Neuronal stem cell (in vitro differentiated cells): Measurements from ENCODE around the gene KIF26B.
A peak's percentile ranks its signal among the peaks of the same experiment; 100 is the strongest.
"Not testable (repeated sequence)": the region's sequence is repeated elsewhere in the genome, so short reads cannot be mapped to it uniquely, and the experiment has no call there.

Experiments used
- DNase-seq: peaks from one replicate; pipeline ENCODE4 v3.0.0-alpha.2; 2013; ENCODE audit warnings: low spot score
- H2AFZ ChIP-seq: one replicate; pipeline ENCODE4 v1.6.1; 2013; ENCODE audit warnings: mild to moderate bottlenecking, low read length, inconsistent platforms
- H2AK5ac ChIP-seq: 2 replicates; pipeline ENCODE4 v1.6.1; 2013; ENCODE audit warnings: low read depth, mild to moderate bottlenecking, inconsistent platforms, low read length, moderate library complexity, mixed read lengths
- H2BK120ac ChIP-seq: 2 replicates; pipeline ENCODE4 v1.6.1; 2013; ENCODE audit warnings: low read depth, mild to moderate bottlenecking, inconsistent platforms, low read length, moderate library complexity, mixed read lengths
- H2BK12ac ChIP-seq: one replicate; pipeline ENCODE4 v1.6.1; 2013; ENCODE audit warnings: low read length, inconsistent platforms
- H2BK15ac ChIP-seq: 2 replicates; pipeline ENCODE4 v1.6.1; 2013; ENCODE audit warnings: mild to moderate bottlenecking, low read length, inconsistent platforms, mixed read lengths
- H2BK5ac ChIP-seq: one replicate; pipeline ENCODE4 v1.6.1; 2013; ENCODE audit warnings: inconsistent platforms, mild to moderate bottlenecking, low read length, moderate library complexity
- H3K14ac ChIP-seq: one replicate; pipeline ENCODE4 v1.6.1; 2013; ENCODE audit warnings: low read length, inconsistent platforms
- H3K18ac ChIP-seq: 2 replicates; pipeline ENCODE4 v1.6.1; 2013; ENCODE audit warnings: low read length, inconsistent platforms
- H3K23ac ChIP-seq: 2 replicates; pipeline ENCODE4 v1.6.1; 2013; ENCODE audit warnings: low read depth, mild to moderate bottlenecking, mixed read lengths, low read length, inconsistent platforms; ENCODE audit not compliant: poor library complexity
- H3K27ac ChIP-seq: replicated peaks from 3 replicates; pipeline ENCODE4 v1.5.1; 2013; ENCODE audit warnings: low read length, inconsistent platforms
- H3K27me3 ChIP-seq, 3 experiments: 2 replicates each; pipeline ENCODE4 v1.6.1; 2013; ENCODE audit warnings: low read length in 3 of 3, mild to moderate bottlenecking in 2 of 3, inconsistent platforms in 1 of 3, low read depth in 1 of 3, mixed read lengths in 1 of 3, moderate library complexity in 1 of 3; ENCODE audit not compliant: control insufficient read depth in 3 of 3, insufficient read depth in 3 of 3
- H3K36me3 ChIP-seq, 2 donors: replicated peaks in 1 of 2; 2 replicates each; pipeline ENCODE4 v1.6.1; 2013; ENCODE audit warnings: low read length in 2 of 2; ENCODE audit not compliant: control insufficient read depth in 2 of 2, insufficient read depth in 2 of 2
- H3K4ac ChIP-seq: 2 replicates; pipeline ENCODE4 v1.6.1; 2013; ENCODE audit warnings: inconsistent platforms, mild to moderate bottlenecking, low read length, moderate library complexity
- H3K4me1 ChIP-seq, 2 donors: 1 replicate in 1 of 2; 2 replicates in 1 of 2; pipeline ENCODE4 v1.6.1; 2013; ENCODE audit warnings: low read length in 2 of 2, low read depth in 1 of 2; ENCODE audit not compliant: control insufficient read depth in 2 of 2, insufficient read depth in 1 of 2
- H3K4me2 ChIP-seq: one replicate; pipeline ENCODE4 v1.6.1; 2013; ENCODE audit warnings: mild to moderate bottlenecking, low read length, inconsistent platforms; ENCODE audit not compliant: insufficient read depth, poor library complexity, severe bottlenecking
- H3K4me3 ChIP-seq, 2 donors: 2 replicates each; pipeline ENCODE4 v1.5.1; 2013; ENCODE audit warnings: low read length in 2 of 2, mild to moderate bottlenecking in 2 of 2, inconsistent platforms in 1 of 2, moderate library complexity in 1 of 2
- H3K79me1 ChIP-seq: one replicate; pipeline ENCODE4 v1.6.1; 2013; ENCODE audit warnings: low read depth, mild to moderate bottlenecking, inconsistent platforms, low read length, moderate library complexity
- H3K9ac ChIP-seq: one replicate; pipeline ENCODE4 v1.6.1; 2013; ENCODE audit warnings: mild to moderate bottlenecking, low read depth, low read length, inconsistent platforms; ENCODE audit not compliant: poor library complexity
- H3K9me3 ChIP-seq, 2 donors: replicated peaks in 1 of 2; 2 replicates each; pipeline versions ENCODE3 to v1.6.1; 2013; ENCODE audit warnings: low read length in 2 of 2, mild to moderate bottlenecking in 2 of 2, inconsistent platforms in 1 of 2, low read depth in 1 of 2, mixed read lengths in 1 of 2, moderate library complexity in 1 of 2; ENCODE audit not compliant: control insufficient read depth in 2 of 2, insufficient read depth in 1 of 2
- H4K8ac ChIP-seq: one replicate; pipeline ENCODE4 v1.6.1; 2013; ENCODE audit warnings: low read depth, mild to moderate bottlenecking, inconsistent platforms, low read length, moderate library complexity
- H4K91ac ChIP-seq: one replicate; pipeline ENCODE4 v1.6.1; 2013; ENCODE audit warnings: low read length, low read depth, mild to moderate bottlenecking, inconsistent platforms; ENCODE audit not compliant: poor library complexity
- WGBS, 2 donors: extraction: QIAGEN DNeasy Blood & Tissue Kit; methylation state at CpG; one replicate each; pipeline ENCODE4 v1.1.7; 2013; ENCODE audit warnings: missing lambda C conversion rate in 2 of 2, mixed read lengths in 1 of 2; ENCODE audit not compliant: insufficient read length in 2 of 2, insufficient replicate concordance in 1 of 2; ENCODE audit errors: extremely low coverage in 2 of 2; 5-methylcytosine and 5-hydroxymethylcytosine counted together

The KIF26B gene

DNA sequence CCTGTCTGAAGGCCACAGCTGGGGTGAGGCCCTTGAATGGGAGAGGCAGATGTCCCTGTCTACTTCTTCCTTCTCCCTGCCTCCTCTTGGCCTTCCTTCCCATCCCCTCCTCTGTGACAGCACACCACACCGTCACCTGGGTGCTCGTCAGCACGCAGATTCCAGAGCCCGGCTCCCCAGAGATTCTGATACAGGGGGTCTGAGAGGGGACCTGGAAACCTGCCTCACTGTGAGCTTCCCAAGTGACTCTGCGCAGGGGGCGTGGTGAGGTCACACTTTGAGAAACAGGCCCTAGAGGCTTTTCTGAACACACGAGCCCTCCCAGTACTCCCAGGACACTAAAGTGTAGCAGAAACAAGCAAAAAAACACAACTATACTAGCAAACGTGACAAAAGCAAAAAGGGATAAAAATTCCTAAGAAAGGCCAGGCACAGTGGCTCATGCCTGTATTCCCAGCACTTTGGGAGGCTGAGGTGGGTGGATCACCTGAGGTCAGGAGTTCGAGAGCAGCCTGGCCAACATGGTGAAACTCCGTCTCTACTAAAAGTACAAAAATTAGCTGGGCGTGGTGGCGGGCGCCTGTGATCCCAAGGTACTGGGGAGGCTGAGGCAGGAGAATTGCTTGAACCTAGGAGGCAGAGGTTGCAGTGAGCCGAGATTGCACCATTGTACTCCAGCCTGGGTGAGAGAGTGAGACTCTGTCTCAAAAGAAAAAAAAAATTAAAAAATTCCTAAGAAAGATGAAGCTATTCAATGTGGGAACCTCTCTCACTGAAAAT is 201.3 kb downstream of the KIF26B start:
- DNase-seq, H3K27me3 ChIP-seq, H2BK12ac ChIP-seq, H2BK15ac ChIP-seq, H3K36me3 ChIP-seq, H3K9ac ChIP-seq, H3K4ac ChIP-seq, H3K23ac ChIP-seq, H2BK5ac ChIP-seq, H3K27ac ChIP-seq, H2BK120ac ChIP-seq, H4K8ac ChIP-seq, H3K9me3 ChIP-seq, H2AFZ ChIP-seq, H3K4me1 ChIP-seq, H4K91ac ChIP-seq, H3K14ac ChIP-seq, H3K4me2 ChIP-seq, H2AK5ac ChIP-seq, H3K4me3 ChIP-seq, H3K79me1 ChIP-seq: not testable (repeated sequence)
- H3K18ac ChIP-seq = peak overlapping the region; percentile 77
- WGBS, 2 donors = no CpG with 5 or more reads among the region's 14 CpGs

DNA sequence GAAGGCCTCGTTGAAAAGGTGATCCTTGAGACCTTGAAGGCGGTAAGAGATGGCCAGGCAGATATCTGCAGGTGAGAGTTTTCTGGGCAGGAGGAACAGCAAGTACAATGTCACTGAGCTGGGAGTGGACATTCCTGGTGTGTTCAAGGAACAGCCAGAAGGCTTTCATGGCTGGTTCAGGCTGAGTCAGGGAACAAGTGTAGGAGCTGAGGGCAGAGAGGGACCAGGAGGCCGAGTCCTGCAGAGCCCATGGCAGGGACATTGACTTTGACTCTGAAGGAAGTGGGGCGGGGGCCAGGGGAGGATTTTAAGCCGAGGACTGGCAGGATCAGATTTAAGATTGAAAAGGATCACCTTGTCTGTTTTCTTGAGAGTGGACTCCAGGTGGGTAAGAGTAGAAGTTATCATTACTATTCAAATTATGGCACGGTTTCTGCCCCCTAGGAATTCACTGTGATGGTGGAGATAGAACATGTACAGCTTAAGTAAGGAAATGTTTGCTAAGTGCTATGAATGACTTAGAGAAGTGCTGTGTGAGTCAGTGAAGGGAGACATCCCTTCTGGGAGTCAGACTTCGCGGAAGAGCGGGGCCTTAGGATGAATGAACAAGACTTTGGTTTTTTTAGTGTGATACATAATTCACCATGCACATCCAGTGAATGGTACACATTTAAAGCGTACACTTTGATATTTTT is 202.3 kb downstream of the KIF26B start:
- Histone ChIP-seq H3K4me1 (peaks cover 0 to 5% of the 10 kb centered on the region in 2 donors), H2AK5ac (no peak overlapping the region), H3K18ac (no peak overlapping the region), H2BK5ac (no peak overlapping the region), H4K8ac (no peak overlapping the region), H3K9ac (no peak overlapping the region), H3K4me2 (no peak overlapping the region), H2BK15ac (no peak overlapping the region), H3K27ac (no peak overlapping the region), H3K79me1 (no peaks in the 10 kb centered on the region), H3K9me3 (no peaks in the 10 kb centered on the region), H3K27me3 (no peaks in the 10 kb centered on the region), H2BK12ac (no peak overlapping the region), H3K36me3 (no peaks in the 10 kb centered on the region), H3K23ac (no peak overlapping the region), H4K91ac (no peak overlapping the region), H2AFZ (no peak overlapping the region), H3K4me3 (no peak overlapping the region), H3K14ac (no peak overlapping the region), H2BK120ac (no peak overlapping the region), H3K4ac (no peak overlapping the region)
- WGBS, 2 donors = no CpG with 5 or more reads among the region's 10 CpGs
- no peak for DNase-seq

GRCh38 chr1:245359101-245359680 is 204.4 kb downstream of the KIF26B start:
- not testable (repeated sequence) for H2AFZ ChIP-seq, DNase-seq, H3K79me1 ChIP-seq, H2BK12ac ChIP-seq, H3K14ac ChIP-seq, H3K18ac ChIP-seq, H3K4me2 ChIP-seq, H4K91ac ChIP-seq, H3K23ac ChIP-seq, H3K36me3 ChIP-seq, H2BK5ac ChIP-seq, H3K9me3 ChIP-seq, H3K27ac ChIP-seq, H2BK120ac ChIP-seq, H3K4ac ChIP-seq, H2AK5ac ChIP-seq, H3K4me1 ChIP-seq, H4K8ac ChIP-seq, H3K4me3 ChIP-seq, H2BK15ac ChIP-seq, H3K9ac ChIP-seq, H3K27me3 ChIP-seq
- no CpG with 5 or more reads among the region's 12 CpGs for WGBS, 2 donors

DNA sequence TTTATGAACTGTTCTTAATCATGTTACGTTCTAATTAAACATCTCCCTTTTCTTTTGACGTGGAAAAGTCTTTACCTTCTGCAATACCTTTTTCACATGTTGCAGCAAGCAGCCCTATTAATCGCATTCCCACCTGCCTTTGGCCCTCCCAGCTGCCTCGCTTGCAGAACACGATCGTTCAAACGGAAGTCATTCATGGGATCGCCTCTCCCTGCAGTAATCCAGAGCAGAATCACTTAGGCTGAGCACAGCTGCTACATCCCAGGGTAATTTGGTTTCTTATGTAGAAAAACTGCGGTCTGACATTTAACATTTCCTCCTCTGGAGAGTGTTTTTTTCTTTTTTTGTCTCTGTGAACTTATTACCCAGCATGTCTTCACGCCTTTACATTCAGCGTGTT is 206.3 kb downstream of the KIF26B start:
- no peak overlapping the region for H4K91ac ChIP-seq
- H3K18ac ChIP-seq = no peak overlapping the region
- H3K4ac ChIP-seq = no peak overlapping the region
- peaks cover 0 to 5% of the 10 kb centered on the region in 2 donors for H3K4me1 ChIP-seq
- no peaks in the 10 kb centered on the region for H3K79me1 ChIP-seq
- no peak overlapping the region for H4K8ac ChIP-seq
- no peak overlapping the region for H3K27ac ChIP-seq
- H3K4me2 ChIP-seq = no peak overlapping the region
- H3K23ac ChIP-seq = no peak overlapping the region
- no peak overlapping the region for H3K4me3 ChIP-seq
- H3K9me3 ChIP-seq = no peaks in the 10 kb centered on the region
- no peak overlapping the region for H2BK12ac ChIP-seq
- H3K9ac ChIP-seq = no peak overlapping the region
- H3K36me3 ChIP-seq = no peaks in the 10 kb centered on the region
- no peak overlapping the region for H2AK5ac ChIP-seq
- no peak overlapping the region for H2BK15ac ChIP-seq
- WGBS, 2 donors = no CpG with 5 or more reads among the region's 11 CpGs
- H3K14ac ChIP-seq = no peak overlapping the region
- no peaks in the 10 kb centered on the region for H3K27me3 ChIP-seq
- H2BK120ac ChIP-seq = no peak overlapping the region
- no peak overlapping the region for H2AFZ ChIP-seq
- no peak overlapping the region for H2BK5ac ChIP-seq
- DNase-seq = no peak
